GM23338 (cell line): ENCODE data around the gene ZZZ3.

Source experiments
- TF ChIP-seq, protein P1 (sequence below), 2 experiments: fragments of 200-600 bp in 1 of 2; sonication (generic) in 1 of 2; conservative IDR thresholded peaks; 2 replicates each; pipeline versions ENCODE4 v1.5.1 to v1.6.1; 2016 to 2017; ENCODE audit warnings: antibody characterized with exemption in 2 of 2, low read depth in 2 of 2, mild to moderate bottlenecking in 2 of 2, moderate library complexity in 1 of 2
- TF ChIP-seq, protein P2 (sequence below): IDR thresholded peaks from 2 replicates; pipeline ENCODE4 v1.6.1; 2016; ENCODE audit warnings: antibody characterized with exemption

DNA sequence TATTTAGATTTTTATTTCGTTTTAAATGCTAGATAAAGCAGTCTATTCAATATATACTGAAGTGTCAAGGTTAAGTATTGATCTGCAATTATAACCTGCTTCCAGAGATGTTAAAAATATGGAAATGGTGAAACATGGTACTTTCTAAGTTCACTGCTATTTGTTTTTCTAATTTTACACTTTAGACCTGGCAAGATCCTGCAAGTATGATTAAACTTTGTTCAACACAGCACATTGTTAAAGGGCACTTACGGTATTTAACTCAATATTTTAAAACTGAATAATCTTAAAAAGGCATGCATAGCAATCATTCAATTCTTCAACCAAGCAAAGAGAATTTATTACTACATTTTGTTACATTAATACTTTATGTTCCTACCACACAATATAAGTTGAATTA lies 35.7 kb upstream of the ZZZ3 start:
- TF ChIP-seq, protein P1, sequence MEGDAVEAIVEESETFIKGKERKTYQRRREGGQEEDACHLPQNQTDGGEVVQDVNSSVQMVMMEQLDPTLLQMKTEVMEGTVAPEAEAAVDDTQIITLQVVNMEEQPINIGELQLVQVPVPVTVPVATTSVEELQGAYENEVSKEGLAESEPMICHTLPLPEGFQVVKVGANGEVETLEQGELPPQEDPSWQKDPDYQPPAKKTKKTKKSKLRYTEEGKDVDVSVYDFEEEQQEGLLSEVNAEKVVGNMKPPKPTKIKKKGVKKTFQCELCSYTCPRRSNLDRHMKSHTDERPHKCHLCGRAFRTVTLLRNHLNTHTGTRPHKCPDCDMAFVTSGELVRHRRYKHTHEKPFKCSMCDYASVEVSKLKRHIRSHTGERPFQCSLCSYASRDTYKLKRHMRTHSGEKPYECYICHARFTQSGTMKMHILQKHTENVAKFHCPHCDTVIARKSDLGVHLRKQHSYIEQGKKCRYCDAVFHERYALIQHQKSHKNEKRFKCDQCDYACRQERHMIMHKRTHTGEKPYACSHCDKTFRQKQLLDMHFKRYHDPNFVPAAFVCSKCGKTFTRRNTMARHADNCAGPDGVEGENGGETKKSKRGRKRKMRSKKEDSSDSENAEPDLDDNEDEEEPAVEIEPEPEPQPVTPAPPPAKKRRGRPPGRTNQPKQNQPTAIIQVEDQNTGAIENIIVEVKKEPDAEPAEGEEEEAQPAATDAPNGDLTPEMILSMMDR (conservative IDR thresholded peaks at IDR 0.05; ENCODE audit: low read depth in 2 of 2): no peak
- TF ChIP-seq, protein P2, sequence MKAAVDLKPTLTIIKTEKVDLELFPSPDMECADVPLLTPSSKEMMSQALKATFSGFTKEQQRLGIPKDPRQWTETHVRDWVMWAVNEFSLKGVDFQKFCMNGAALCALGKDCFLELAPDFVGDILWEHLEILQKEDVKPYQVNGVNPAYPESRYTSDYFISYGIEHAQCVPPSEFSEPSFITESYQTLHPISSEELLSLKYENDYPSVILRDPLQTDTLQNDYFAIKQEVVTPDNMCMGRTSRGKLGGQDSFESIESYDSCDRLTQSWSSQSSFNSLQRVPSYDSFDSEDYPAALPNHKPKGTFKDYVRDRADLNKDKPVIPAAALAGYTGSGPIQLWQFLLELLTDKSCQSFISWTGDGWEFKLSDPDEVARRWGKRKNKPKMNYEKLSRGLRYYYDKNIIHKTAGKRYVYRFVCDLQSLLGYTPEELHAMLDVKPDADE: no peak
